Prostate gland (tissue), 1 donor: ENCODE data around the gene TMEM204.

Experiments used
- POLR2A ChIP-seq: fragments of 450-650 bp; IDR thresholded peaks from one replicate; pipeline ENCODE4 v1.6.1; 2016; ENCODE audit warnings: antibody characterized with exemption, mild to moderate bottlenecking
- POLR2AphosphoS5 ChIP-seq: sonication (generic); formaldehyde crosslinking; IDR thresholded peaks from one replicate; pipeline ENCODE4 v1.6.1; 2017; ENCODE audit warnings: antibody characterized with exemption

DNA sequence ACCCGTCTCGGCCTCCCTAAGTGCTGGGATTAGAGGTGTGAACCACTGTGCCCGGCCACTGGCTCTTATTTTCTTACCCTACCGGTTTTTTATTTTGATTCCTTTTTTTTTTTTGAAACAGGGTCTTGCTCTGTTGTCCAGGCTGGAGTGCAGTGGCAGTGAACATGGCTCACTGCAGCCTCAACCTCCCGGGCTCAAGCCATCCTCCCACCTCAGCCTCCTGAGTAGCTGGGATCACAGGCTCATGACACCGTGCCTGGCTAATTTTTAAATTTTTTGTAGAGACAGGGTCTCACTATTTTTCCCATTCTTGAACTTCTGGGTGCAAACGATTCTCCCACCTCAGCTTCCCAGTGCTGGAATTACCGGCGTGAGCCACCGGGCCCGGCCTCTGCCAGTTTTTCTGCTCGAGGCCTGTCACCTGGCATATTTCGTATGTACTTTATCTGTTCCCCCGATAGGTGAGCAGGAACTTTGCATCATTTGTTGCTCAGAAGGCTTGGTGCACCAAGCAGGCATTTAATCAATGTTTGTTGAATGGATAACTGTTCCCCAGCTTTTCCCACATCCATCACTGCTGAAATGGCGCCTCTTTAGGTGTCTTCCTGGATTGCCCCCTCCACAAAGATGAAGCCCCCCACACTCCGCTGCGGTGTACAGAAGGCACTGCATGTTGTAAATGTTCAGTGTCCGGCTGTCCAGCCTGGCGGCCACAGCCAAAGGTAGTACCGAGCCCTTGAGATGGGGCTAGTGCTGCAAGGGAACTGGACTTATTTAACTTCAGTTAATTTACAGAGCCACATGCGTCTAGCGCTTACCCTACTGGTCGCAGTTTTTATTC lies 41.2 kb upstream of the TMEM204 start:
- TF ChIP-seq POLR2A, result no peak
- TF ChIP-seq POLR2AphosphoS5, result no peak
